GM21529 (cell line): ENCODE data around the gene TNK1.
A peak's percentile ranks its signal among the peaks of the same experiment; 100 is the strongest.

Source experiments
- ATAC-seq: cut with Tn5 transposase; IDR thresholded peaks from one replicate; pipeline ENCODE4 v1.9.1; 2021; ENCODE audit not compliant: unreplicated experiment

TNK1 gene

DNA sequence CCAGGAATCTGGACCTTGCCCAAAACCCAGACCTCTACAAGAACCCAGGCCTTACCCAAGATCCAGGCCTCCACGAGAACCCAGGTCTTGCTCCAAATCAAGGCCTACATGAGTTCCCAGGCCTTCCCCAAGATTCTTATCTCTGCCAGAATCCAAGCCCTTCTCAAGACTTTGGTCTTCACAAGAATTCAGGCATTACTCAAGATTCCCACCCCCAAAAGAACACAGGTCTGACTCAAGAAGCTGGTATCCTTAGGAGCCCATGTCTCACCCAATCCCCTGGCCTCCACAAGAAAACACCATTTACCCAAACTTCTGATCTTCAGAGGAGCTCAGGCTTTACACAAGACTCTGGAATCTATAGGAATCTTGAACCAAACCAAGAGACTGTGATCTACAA is 50.3 kb downstream of the TNK1 start:
- no peak for ATAC-seq

- no peak for ATAC-seq
Measured at GRCh38 chr17:7432296-7432695, 51.4 kb downstream of the TNK1 start.

DNA sequence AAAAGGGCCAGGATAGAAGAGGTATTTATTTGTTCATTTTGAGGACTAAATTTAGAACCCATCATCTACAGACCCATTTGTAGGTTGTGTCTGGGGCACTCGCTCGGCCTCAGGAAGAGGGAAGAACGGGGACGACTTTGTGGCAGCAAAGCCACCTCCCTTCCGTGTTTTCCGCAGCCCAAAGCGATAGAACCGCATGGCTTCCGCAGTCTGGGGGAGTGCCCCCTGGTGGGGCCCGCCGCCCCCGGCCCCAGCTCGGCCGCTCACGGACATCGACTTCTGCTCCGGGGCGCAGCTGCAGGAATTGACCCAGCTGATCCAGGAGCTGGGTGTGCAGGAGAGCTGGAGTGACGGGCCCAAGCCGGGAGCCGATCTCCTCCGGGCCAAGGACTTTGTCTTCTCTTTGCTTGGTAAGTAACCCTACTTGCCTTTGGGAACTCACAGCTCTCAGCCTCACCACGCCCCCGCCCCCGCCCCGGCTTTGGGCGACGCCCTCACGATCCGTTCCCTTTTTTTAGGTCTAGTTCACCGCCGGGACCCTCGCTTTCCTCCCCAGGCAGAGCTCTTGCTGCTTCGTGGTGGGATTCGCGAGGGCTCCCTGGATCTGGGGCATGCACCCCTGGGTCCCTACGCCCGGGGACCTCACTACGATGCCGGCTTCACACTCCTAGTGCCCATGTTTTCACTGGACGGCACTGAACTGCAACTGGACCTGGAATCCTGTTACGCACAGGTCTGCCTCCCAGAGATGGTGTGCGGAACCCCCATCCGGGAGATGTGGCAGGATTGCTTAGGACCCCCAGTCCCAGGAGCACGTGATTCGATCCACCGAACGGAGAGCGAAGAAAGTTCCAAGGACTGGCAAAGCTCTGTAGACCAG is 55.0 kb downstream of the TNK1 start:
- ATAC-seq = peak; percentile 29

DNA sequence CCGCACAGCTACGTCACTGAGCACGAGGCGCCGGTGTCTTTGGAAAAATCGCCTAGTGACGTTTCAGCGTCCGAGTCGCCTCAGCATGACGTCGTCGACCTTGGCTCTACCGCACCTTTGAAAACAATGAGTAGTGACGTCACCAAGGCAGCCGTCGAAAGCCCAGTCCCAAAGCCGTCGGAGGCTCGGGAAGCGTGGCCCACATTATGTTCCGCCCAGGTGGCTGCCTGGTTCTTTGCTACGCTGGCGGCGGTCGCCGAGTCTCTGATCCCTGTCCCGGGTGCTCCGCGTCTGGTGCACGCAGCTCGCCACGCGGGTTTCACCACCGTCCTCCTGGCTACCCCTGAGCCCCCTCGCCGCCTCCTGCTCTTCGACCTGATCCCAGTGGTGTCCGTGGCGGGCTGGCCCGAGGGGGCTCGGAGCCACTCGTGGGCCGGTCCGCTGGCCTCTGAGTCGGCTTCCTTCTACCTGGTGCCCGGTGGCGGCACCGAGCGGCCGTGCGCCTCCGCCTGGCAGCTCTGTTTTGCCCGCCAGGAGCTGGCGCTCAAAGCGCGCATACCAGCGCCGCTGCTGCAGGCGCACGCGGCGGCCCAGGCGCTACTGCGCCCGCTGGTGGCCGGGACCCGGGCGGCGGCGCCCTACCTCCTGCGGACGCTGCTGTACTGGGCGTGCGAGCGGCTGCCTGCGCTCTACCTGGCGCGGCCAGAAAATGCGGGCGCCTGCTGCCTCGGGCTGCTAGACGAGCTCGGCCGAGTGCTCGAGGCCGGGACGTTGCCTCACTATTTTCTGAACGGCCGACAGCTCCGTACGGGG is 55.9 kb downstream of the TNK1 start:
- no peak for ATAC-seq

DNA sequence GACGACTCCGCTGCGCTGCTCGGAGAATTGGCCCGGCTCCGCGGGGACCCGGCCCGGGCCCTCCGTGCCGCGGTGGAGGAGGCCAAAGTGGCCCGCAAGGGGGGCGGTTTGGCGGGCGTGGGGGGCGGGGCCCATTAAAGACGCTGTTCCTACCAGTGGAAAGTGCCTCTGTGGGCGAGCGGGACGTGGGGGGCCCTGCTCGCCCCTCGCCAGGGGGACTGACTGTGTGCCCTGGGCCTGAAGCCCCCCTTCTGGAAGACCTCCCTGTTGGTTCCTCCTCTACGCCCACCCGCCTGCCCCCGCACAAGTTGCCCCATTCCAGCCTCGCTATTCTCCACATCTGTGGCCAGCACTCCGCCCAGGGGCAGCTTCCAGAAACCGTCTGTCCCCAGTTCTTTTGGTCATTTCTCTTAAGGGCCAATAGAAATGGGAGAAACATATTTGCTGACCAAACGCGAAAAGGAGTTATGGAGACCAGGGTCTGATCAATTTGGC is 56.5 kb downstream of the TNK1 start:
- ATAC-seq = no peak

DNA sequence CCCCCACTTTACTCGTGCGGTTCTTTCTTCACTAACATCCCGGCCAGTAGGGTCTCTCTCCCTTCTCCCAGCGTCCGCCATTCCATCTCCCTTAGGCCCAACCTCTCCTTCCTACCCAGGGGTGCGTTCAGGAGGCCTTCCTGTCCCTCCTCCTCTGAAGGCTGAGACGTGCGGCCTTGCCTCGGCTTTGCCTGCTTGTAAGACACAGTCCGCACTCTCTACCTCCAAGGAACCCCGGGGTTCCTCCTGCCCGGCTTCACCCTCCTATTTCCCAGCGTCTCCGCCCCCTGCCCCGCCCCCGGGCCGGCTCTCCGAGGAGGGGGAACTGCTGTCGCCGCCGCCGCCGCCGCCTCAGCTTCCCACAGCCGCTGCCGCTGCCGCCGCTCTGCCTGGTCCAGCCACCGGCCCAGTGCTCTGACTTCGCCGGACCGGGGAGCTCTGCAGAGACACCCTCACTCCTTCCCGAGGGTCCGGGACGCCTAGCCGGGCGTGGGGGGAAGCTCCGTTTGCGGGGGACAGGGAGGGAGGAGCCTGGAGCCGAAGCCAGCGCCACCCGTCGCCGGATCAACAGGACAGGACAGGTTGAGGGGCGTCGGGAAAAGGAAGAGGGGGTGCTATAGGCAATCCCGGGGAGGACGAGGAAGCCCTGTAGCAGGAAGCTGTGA is 57.2 kb downstream of the TNK1 start:
- ATAC-seq = no peak

DNA sequence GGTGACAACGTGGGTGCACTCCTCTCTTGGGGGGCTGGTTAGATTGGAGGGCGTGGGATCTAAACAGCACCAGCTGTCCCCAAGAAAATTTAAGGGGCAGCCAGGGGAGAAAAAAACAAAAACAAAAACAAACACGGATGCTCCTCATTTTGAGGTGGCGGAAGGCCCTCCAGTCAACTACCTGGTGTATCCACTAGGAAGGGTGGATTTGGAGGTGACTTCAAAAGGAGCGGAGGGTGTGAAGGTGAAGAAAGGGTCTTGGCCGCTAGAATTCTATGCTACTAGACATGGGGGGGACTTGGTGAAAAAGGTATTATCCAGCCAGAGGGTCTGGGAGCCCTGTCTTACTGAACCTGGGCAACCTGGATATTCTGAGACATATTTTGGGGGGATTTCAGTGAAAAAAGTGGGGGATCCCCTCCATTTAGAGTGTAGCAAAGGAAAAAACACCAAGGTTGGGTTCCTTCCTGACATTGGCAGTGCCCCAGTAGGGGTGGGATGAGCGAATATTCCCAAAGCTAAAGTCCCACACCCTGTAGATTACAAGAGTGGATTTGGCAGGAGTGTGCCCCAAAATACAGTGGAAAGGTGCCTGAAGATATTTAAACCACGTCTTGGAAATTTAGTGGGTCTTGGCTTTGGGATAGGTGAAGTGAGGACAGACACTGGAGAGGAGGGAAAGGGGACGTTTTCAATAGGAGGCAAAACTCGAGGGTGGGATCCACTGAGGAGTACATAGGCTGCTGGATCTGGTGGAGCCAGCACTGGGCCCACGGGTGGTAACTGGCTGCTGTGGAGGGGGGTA is 58.0 kb downstream of the TNK1 start:
- ATAC-seq = no peak
